ENCODE results near the gene TOX2.
"Not testable (repeated sequence)": the region's sequence is repeated elsewhere in the genome, so short reads cannot be mapped to it uniquely, and the experiment has no call there.

Gene TOX2

GRCh38 chr20:44039147-44039546 is 124.5 kb downstream of the TOX2 start:
- DNase-seq = no peak

GRCh38 chr20:44039741-44040140 is 125.1 kb downstream of the TOX2 start:
- no peak for DNase-seq

GRCh38 chr20:44040202-44040915 is 125.7 kb downstream of the TOX2 start:
- DNase-seq = no peak

- no peak for DNase-seq
Measured at GRCh38 chr20:44041001-44041400, 126.3 kb downstream of the TOX2 start.

GRCh38 chr20:44044712-44045111 is 130.1 kb downstream of the TOX2 start:
- not testable (repeated sequence) for DNase-seq

- DNase-seq = no peak
Measured at GRCh38 chr20:44050327-44050726, 135.7 kb downstream of the TOX2 start.

GRCh38 chr20:44050925-44051660 is 136.4 kb downstream of the TOX2 start:
- no peak for DNase-seq

GRCh38 chr20:44051661-44052000 is 137.0 kb downstream of the TOX2 start:
- DNase-seq = no peak

- DNase-seq = no peak
Measured at GRCh38 chr20:44052166-44052565, 137.5 kb downstream of the TOX2 start.

GRCh38 chr20:44053046-44053445 is 138.4 kb downstream of the TOX2 start:
- no peak for DNase-seq

- DNase-seq = no peak
Measured at GRCh38 chr20:44054118-44054517, 139.5 kb downstream of the TOX2 start.

GRCh38 chr20:44054849-44055248 is 140.2 kb downstream of the TOX2 start:
- no peak for DNase-seq

GRCh38 chr20:44056010-44056698 is 141.5 kb downstream of the TOX2 start:
- no peak for DNase-seq

- no peak for DNase-seq
Measured at GRCh38 chr20:44057698-44058675, 143.3 kb downstream of the TOX2 start.

GRCh38 chr20:44064501-44065400 is 150.1 kb downstream of the TOX2 start:
- no peak for DNase-seq

- DNase-seq = no peak
Measured at GRCh38 chr20:44065401-44066340, 151.0 kb downstream of the TOX2 start.

- no peak for DNase-seq
Measured at GRCh38 chr20:44066645-44067606, 152.3 kb downstream of the TOX2 start.

GRCh38 chr20:44067650-44068081 is 153.0 kb downstream of the TOX2 start:
- no peak for DNase-seq

Measured in NCI-H1694 (cell line).